ENCODE results near the gene DHRS4.
"Not testable (repeated sequence)": the region's sequence is repeated elsewhere in the genome, so short reads cannot be mapped to it uniquely, and the experiment has no call there.

DHRS4 gene

DNA sequence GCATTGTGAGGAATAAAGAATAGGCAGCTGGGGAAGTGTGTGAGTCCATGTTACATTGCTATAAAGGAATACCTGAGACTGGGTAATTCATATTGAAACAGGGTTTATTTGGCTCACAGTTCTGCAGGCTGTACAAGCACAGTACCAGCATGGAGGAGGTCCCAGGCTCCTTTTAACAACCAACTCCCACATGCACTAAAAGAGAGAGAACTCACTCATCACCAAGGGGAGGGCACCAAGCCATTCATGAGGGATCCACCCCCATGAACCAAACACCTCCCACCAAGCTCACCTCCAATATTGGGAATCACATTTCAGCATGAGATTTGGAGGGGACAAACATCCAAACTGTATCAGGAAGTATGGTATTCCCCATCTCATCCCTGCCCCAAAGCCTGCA lies 11.9 kb upstream of the DHRS4 start:
- DNase-seq: no peak

DNA sequence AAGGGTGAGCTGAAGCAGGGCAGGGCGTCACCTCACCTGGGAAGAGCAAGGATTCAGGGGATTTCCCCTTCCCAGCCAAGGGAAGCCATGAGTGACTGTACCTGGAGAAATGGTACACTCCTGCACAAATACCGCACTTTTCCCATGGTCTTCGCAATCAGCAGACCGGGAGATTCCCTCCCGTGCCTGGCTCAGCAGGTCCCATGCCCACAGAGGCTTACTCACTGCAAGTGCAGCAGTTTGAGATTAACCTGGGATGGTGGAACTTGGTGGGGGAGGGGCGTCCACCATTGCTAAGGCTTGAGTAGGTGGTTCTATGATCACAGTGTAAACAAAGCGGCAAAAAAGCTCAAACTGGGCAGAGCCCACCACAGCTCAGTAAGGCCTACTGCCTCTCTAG lies 11.0 kb upstream of the DHRS4 start:
- no peak for DNase-seq

GRCh38 chr14:23949069-23949468 lies 4.5 kb upstream of the DHRS4 start:
- DNase-seq: not testable (repeated sequence)

- no peak for DNase-seq
Measured at GRCh38 chr14:23950411-23951135, 3.0 kb upstream of the DHRS4 start.

- DNase-seq: not testable (repeated sequence)
Measured at GRCh38 chr14:23951136-23951466, 2.5 kb upstream of the DHRS4 start.

DNA sequence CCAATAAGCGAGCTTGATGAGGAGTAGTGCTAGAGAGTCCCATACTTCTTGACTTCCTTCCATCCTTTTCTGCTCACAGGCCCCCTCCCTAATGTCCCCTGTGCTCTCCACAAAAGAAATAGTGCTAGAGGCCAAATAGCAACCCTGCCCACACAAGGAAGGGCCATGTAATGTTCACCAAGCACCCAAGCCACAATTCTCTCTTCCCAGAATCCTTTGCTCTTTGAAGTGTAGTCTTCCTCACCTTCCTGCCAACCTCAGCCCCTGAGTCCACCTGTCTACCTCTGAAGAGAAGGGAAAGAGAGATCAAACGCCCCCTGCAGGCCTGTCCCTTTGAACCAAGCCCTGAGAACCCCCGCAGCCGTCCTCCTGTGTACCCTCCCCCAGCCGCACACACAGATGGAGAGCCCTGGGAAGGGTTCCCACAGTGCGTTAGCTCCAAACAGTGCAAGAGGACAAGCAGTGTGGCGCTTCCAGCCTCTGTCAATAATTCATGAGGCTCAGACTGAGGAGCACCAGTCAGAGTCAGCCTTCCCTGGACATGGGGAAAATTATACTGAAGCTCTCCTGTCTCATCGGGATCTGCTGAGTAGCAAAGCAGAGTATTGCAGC lies 1.9 kb upstream of the DHRS4 start:
- DNase-seq: no peak

- not testable (repeated sequence) for DNase-seq
Measured at GRCh38 chr14:23953116-23953463, 480 bp upstream of the DHRS4 start.

- not testable (repeated sequence) for DNase-seq
Measured at GRCh38 chr14:23954279-23954614, 677 bp downstream of the DHRS4 start.

- DNase-seq: not testable (repeated sequence)
Measured at GRCh38 chr14:23954965-23955364, 1.4 kb downstream of the DHRS4 start.

DNA sequence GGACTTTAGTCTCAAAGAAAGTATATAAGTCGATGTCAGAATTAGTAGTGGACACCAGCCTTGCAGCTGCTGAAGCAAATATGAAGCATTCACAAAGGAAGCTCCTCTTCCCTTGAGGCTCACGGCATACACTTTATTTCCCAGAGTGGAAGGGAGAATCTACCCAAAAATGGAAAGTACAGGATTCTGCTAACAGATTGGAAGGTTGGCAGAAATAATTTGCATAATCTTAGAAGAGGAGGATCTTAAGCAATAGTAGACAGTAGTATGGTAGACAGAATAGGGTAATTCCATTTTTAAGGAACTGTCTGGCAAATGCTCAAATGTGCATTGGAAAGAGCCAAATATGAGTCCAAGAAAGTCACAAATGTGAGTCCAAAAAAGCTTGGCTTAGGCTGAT lies 2.2 kb downstream of the DHRS4 start:
- not testable (repeated sequence) for DNase-seq

- not testable (repeated sequence) for DNase-seq
Measured at GRCh38 chr14:23957913-23958569, 4.5 kb downstream of the DHRS4 start.

GRCh38 chr14:23960899-23961298 lies 7.3 kb downstream of the DHRS4 start:
- DNase-seq: not testable (repeated sequence)

- DNase-seq: not testable (repeated sequence)
Measured at GRCh38 chr14:23961704-23962103, 8.1 kb downstream of the DHRS4 start.

GRCh38 chr14:23969130-23969480 lies 15.5 kb downstream of the DHRS4 start:
- DNase-seq: not testable (repeated sequence)

DNA sequence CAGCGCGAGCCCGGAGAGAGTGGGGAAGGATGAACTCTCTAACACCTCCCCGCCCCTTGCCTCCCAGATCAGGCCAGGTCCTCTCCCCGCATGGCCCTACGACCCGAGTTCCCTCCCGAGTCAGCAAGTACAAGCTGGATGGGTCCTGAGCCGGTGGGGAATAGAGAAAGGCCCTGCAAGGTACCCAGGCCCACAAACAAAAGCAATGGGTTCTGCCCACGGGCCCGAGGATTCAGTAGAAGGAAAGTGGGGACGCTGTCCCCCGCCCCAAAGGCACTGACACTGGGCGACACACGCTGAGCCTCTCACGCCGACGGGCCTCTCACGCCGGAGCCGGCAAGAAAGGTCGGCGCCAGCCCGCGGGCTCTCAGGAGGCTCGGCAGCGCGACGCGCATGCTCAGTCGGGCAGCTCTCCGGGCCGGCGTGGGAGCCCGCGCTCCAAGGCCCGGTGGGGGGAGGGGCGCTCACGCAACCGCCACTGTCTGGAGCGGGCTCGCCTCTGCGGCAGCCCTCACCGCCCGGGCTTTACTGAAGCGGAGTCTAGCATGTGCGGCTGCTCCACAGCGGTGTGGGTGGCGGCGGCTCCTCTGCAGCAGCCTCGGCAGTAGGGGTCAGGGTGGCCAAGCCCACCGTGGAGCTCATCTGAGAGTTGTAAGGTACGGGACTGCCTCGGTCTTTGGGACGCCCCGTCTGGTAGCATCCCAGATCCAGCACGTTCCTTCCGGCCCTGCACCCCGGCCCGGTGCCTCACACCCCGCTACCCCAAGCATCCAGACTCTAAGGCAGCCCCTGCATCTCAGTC lies 16.1 kb downstream of the DHRS4 start:
- peak; percentile 19 for DNase-seq

DNA sequence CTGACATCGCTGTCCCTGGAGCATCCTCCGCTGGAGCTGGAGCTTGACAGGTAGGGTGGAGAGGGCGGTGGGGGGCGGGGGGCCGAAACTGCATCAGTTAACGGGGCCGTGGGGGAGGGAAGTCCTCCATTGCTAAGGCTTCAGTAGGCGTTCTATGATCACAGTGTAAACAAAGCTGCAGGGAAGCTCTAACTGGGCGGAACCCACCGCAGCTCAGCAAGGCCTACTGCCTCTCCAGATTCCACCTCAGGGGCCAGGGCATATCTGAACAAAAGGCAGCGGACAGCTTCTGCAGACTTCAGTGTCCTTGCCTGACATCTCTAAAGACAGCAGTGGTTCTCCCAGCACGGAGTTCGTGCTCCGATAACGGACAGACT lies 16.7 kb downstream of the DHRS4 start:
- not testable (repeated sequence) for DNase-seq

DNA sequence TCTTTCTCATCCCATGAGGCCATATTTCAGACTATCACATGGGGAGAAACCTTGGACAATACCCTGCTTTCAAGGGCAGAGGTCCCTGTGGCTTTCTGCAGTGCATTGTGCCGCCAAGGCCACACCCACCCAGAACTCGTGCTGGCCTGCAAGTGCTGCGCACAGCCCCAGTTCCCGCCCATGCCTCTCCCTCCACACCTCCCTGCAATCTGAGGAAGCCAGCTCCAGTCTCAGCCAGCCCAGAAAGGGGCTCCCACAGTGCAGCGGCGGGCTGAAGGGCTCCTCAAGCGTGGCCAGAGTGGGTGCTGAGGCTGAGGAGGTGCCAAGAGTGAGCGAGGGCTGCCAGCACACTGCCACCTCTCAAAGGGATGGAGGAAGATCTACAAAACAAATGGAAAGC lies 19.6 kb downstream of the DHRS4 start:
- DNase-seq: not testable (repeated sequence)

DNA sequence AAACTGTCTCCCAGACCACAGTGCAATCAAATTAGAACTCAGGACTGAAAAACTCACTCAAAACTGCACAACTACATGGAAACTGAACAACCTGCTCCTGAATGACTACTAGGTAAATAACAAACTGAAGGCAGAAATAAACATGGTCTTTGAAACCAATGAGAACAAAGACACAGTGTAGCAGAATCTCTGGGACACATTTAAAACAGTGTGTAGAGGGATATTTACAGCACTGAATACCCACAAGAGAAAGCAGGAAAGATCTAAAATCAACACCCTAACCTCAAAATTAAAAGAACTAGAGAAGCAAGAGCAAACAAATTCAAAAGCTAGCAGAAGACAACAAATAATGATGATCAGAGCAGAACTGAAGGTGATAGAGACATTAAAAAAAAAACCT lies 20.5 kb downstream of the DHRS4 start:
- not testable (repeated sequence) for DNase-seq

- DNase-seq: not testable (repeated sequence)
Measured at GRCh38 chr14:23977208-23977607, 23.6 kb downstream of the DHRS4 start.

GRCh38 chr14:23981951-23982813 lies 28.6 kb downstream of the DHRS4 start:
- DNase-seq: not testable (repeated sequence)

GRCh38 chr14:23984891-23985602 lies 31.5 kb downstream of the DHRS4 start:
- no peak for DNase-seq

- not testable (repeated sequence) for DNase-seq
Measured at GRCh38 chr14:23988223-23988606, 34.6 kb downstream of the DHRS4 start.
